ENCODE measurements around the gene KCNQ1.

DNA sequence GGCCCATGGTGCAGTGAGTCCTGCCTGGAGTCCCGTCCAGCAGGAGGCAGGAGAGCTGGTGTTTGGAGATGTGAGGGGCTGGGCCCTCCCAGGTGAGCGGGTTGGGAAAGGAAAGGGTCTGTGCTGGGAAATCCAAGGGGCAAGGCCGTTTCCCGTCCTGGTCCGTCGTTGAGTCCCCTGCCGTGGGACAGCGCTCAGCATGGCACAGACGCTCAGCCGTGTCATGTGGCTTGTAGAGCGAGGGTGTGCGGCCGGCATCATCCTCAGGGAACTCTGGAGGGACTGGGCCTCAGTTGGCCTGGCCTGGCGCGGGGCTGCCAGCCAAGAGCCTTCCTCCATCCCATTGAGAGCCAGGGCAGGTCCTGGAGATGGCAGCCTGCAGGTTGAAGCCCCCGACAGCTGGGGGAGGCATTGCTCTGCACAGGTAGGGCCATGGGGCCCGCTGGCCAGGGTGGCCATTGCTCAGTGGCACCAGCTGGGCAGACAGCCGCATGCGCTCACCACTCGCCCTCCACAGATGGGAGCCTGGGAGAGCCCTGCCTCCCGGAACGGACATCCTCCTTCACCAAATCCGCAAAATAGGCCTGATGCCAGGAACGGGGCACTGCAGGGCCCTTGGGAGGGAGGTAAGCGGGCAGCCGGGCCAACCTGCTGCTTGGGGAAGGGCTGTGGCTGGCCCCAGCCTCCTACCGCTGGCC is 28.7 kb downstream of the KCNQ1 start:
- TF ChIP-seq, protein P1, sequence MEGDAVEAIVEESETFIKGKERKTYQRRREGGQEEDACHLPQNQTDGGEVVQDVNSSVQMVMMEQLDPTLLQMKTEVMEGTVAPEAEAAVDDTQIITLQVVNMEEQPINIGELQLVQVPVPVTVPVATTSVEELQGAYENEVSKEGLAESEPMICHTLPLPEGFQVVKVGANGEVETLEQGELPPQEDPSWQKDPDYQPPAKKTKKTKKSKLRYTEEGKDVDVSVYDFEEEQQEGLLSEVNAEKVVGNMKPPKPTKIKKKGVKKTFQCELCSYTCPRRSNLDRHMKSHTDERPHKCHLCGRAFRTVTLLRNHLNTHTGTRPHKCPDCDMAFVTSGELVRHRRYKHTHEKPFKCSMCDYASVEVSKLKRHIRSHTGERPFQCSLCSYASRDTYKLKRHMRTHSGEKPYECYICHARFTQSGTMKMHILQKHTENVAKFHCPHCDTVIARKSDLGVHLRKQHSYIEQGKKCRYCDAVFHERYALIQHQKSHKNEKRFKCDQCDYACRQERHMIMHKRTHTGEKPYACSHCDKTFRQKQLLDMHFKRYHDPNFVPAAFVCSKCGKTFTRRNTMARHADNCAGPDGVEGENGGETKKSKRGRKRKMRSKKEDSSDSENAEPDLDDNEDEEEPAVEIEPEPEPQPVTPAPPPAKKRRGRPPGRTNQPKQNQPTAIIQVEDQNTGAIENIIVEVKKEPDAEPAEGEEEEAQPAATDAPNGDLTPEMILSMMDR (IDR thresholded peaks at IDR 0.05) = no peak
- no peak for TF ChIP-seq POLR2A (IDR thresholded peaks at IDR 0.05)

Measured in body of pancreas (tissue), 4 donors.